H1 (cell line): ENCODE results near the gene TCEA2. TPM values are rescaled to one million over a fixed set of nuclear protein-coding genes. Genes with fewer than 3 reads are reported as not detected.

Source experiments
- BRCA1 ChIP-seq: IDR thresholded peaks from 2 replicates; pipeline ENCODE4 v1.6.1; 2012; ENCODE audit warnings: low read depth, low read length, improper control_type of control experiment
- CEBPB ChIP-seq: IDR thresholded peaks from 2 replicates; pipeline ENCODE4 v1.6.1; 2012; ENCODE audit warnings: low read depth, low read length
- CHD1 ChIP-seq: IDR thresholded peaks from 2 replicates; pipeline ENCODE4 v1.6.1; 2012; ENCODE audit warnings: low read depth, low read length, improper control_type of control experiment
- CHD2 ChIP-seq: IDR thresholded peaks from 2 replicates; pipeline ENCODE4 v1.6.1; 2012; ENCODE audit warnings: low read length, improper control_type of control experiment
- CREB1 ChIP-seq: IDR thresholded peaks from 2 replicates; pipeline ENCODE4 v1.6.1; 2012; ENCODE audit warnings: inconsistent platforms
- CTBP2 ChIP-seq: IDR thresholded peaks from 2 replicates; pipeline ENCODE4 v1.7.0; 2011; ENCODE audit warnings: borderline replicate concordance, mild to moderate bottlenecking, moderate library complexity, mixed read lengths, low read length; ENCODE audit not compliant: insufficient read depth, insufficient read length
- EGR1 ChIP-seq: IDR thresholded peaks from 2 replicates; pipeline ENCODE4 v1.6.1; 2011; ENCODE audit warnings: low read depth, low read length, borderline replicate concordance
- EP300 ChIP-seq, 2 experiments: IDR thresholded peaks; 1 replicate in 1 of 2; 2 replicates in 1 of 2; pipeline ENCODE4 v1.6.1; 2011 to 2012; ENCODE audit warnings: low read depth in 2 of 2, low read length in 2 of 2, mild to moderate bottlenecking in 2 of 2, borderline replicate concordance in 1 of 2, inconsistent platforms in 1 of 2, moderate library complexity in 1 of 2
- EZH2 ChIP-seq: fragments of 200-600 bp; sonication (generic); IDR thresholded peaks from 2 replicates; pipeline ENCODE4 v1.7.1; 2012; ENCODE audit warnings: low read depth, mild to moderate bottlenecking, moderate library complexity, low read length, inconsistent platforms; ENCODE audit not compliant: severe bottlenecking
- FOSL1 ChIP-seq: IDR thresholded peaks from 2 replicates; pipeline ENCODE4 v1.6.1; 2011; ENCODE audit warnings: mild to moderate bottlenecking, low read depth, low read length, moderate library complexity; ENCODE audit not compliant: insufficient read depth
- HDAC2 ChIP-seq, 2 experiments: fragments of 300-600 bp in 1 of 2; sonication (generic) in 1 of 2; IDR thresholded peaks; 2 replicates each; pipeline ENCODE4 v1.6.1; 2011 to 2012; ENCODE audit warnings: low read depth in 2 of 2, low read length in 2 of 2, mild to moderate bottlenecking in 2 of 2, moderate library complexity in 2 of 2, borderline replicate concordance in 1 of 2, inconsistent platforms in 1 of 2
- JUN ChIP-seq: IDR thresholded peaks from 2 replicates; pipeline ENCODE4 v1.6.1; 2011; ENCODE audit warnings: low read depth, mild to moderate bottlenecking, improper control_type of control experiment, low read length
- POLR2AphosphoS5 ChIP-seq: IDR thresholded peaks from 2 replicates; pipeline ENCODE4 v1.6.1; 2011; ENCODE audit warnings: low read depth, low read length
- POU5F1 ChIP-seq: IDR thresholded peaks from 2 replicates; pipeline ENCODE4 v1.6.1; 2011; ENCODE audit warnings: low read depth, mild to moderate bottlenecking, low read length, moderate library complexity
- RBBP5 ChIP-seq: IDR thresholded peaks from 2 replicates; pipeline ENCODE4 v1.7.1; 2012; ENCODE audit warnings: low read depth, mild to moderate bottlenecking, inconsistent platforms, low read length, moderate library complexity, borderline replicate concordance
- RNF2 ChIP-seq: fragments of 200-900, 300-1000 bp; sonication (generic); IDR thresholded peaks from 2 replicates; pipeline ENCODE4 v1.7.1; 2016; ENCODE audit warnings: borderline replicate concordance, low read depth, mild to moderate bottlenecking, antibody characterized with exemption, low read length; ENCODE audit not compliant: poor library complexity, severe bottlenecking; ENCODE audit errors: missing control alignments
- SAP30 ChIP-seq: fragments of 300-600 bp; sonication (generic); IDR thresholded peaks from 2 replicates; pipeline ENCODE4 v1.7.1; 2012; ENCODE audit warnings: low read length, moderate library complexity, mild to moderate bottlenecking, inconsistent platforms; ENCODE audit not compliant: insufficient read depth, insufficient replicate concordance
- SIN3A ChIP-seq, 2 experiments: IDR thresholded peaks in 1 of 2; conservative IDR thresholded peaks in 1 of 2; 2 replicates each; pipeline ENCODE4 v1.6.1; 2011 to 2012; ENCODE audit warnings: low read length in 2 of 2, improper control_type of control experiment in 1 of 2, low read depth in 1 of 2, mild to moderate bottlenecking in 1 of 2
- SP2 ChIP-seq: IDR thresholded peaks from 2 replicates; pipeline ENCODE4 v1.6.1; 2012; ENCODE audit warnings: mild to moderate bottlenecking, low read length, inconsistent platforms
- SP4 ChIP-seq: IDR thresholded peaks from 2 replicates; pipeline ENCODE4 v1.6.1; 2012; ENCODE audit warnings: low read length, inconsistent platforms
- SRF ChIP-seq: IDR thresholded peaks from 2 replicates; pipeline ENCODE4 v1.6.1; 2011; ENCODE audit warnings: mild to moderate bottlenecking, low read depth, low read length, moderate library complexity
- TBP ChIP-seq: IDR thresholded peaks from 2 replicates; pipeline ENCODE4 v1.6.1; 2011; ENCODE audit warnings: low read depth, low read length, improper control_type of control experiment
- ZNF274 ChIP-seq: IDR thresholded peaks from 2 replicates; pipeline ENCODE4 v1.7.0; 2012; ENCODE audit warnings: low read length, borderline replicate concordance; ENCODE audit errors: extremely low read depth
- polyA plus RNA-seq, 7 experiments: library from polyadenylated mRNA; depleted of rRNA in 3 of 7; stranded (reverse) in 5 of 7; unstranded in 2 of 7; fragments of >200 nt in 5 of 7; fragments of 200-250 nt in 2 of 7; gene quantifications; 1 replicate in 5 of 7; 2 replicates in 1 of 7; 4 replicates in 1 of 7; pipeline versions ENCODE4 v1.2.1 to v1.2.3, GENCODE V29; 2011 to 2013; ENCODE audit warnings: missing spikeins in 2 of 7, mixed read lengths in 2 of 7
- total RNA-seq: library from RNA; stranded (reverse); fragmentation: NEBNext Ultra II Directional; extraction: Animal tissue kit (Norgen Biotek cat#: 25700); gene quantifications from 2 replicates; pipeline ENCODE4 v1.2.1, GENCODE V29; 2021
- TF ChIP-seq, protein P1 (sequence below): IDR thresholded peaks from 2 replicates; pipeline ENCODE4 v1.6.1; 2012; ENCODE audit warnings: low read length, inconsistent platforms

Gene TCEA2
- total and polyA plus RNA-seq, 2 of the 8 experiments (the other 6 are each of a cell fraction or from before 2014, with no cell fraction given): 41.4 to 42.3 TPM

DNA sequence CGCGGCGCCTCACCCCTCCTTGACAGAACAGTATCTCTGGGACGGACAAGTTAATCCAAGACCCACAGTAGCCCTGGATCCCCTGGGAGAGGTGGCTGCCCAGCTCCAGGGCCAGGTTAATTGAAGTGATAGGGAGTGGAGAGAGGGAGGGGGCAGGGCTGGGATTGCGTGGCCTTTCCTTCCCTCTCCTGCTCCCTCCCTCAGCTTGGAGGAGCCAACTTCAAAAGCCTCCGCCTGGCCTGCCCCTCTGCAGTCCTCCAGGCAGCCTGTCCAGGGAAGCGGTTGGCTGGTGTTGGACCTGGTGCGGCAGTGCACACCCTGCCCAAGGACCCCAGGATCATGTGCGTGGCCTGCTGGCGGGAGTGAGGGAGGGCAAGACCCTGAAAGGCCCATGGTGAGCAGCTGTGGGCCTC, 27.1 kb upstream of the TCEA2 start, which contains the start of gene C20orf204 (continued):
- TF ChIP-seq CREB1 (0 out of 2 replicates have a peak, but pooled peaks have one; percentile 8), EZH2 (no peak), SP4 (no peak), POU5F1 (no peak), FOSL1 (no peak), SP2 (no peak), TBP (no peak), RBBP5 (no peak), JUN (no peak), CHD2 (no peak), BRCA1 (no peak), SRF (no peak), CHD1 (no peak), POLR2AphosphoS5 (no peak), SAP30 (no peak), SIN3A (conservative IDR thresholded peaks at IDR 0.05 in 1 of 2, IDR thresholded peaks at IDR 0.05 in 1 of 2; ENCODE audit: low read depth in 1 of 2, low read length in 2 of 2) (peak in 1 of 2 experiments; percentile 51; a peak in 1 of 4 replicates), CEBPB (no peak), EGR1 (peak; percentile 35; the same call in 1 of the 2 replicates), EP300 (IDR thresholded peaks at IDR 0.05; ENCODE audit: borderline replicate concordance in 1 of 2, low read depth in 2 of 2, low read length in 2 of 2) (no peak), CTBP2 (peak; percentile 81), RNF2 (no peak), ZNF274 (no peak), HDAC2 (IDR thresholded peaks at IDR 0.05; ENCODE audit: borderline replicate concordance in 1 of 2, low read depth in 2 of 2, low read length in 2 of 2) (no peak)
- TF ChIP-seq, protein P1, sequence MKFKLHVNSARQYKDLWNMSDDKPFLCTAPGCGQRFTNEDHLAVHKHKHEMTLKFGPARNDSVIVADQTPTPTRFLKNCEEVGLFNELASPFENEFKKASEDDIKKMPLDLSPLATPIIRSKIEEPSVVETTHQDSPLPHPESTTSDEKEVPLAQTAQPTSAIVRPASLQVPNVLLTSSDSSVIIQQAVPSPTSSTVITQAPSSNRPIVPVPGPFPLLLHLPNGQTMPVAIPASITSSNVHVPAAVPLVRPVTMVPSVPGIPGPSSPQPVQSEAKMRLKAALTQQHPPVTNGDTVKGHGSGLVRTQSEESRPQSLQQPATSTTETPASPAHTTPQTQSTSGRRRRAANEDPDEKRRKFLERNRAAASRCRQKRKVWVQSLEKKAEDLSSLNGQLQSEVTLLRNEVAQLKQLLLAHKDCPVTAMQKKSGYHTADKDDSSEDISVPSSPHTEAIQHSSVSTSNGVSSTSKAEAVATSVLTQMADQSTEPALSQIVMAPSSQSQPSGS: no peak
